ENCODE data around the gene PTCH1. TPM values are rescaled to one million over a fixed set of nuclear protein-coding genes. Genes with fewer than 3 reads are reported as not detected.

Gene PTCH1
- polyA plus RNA-seq, 3 donors, result not detected

DNA sequence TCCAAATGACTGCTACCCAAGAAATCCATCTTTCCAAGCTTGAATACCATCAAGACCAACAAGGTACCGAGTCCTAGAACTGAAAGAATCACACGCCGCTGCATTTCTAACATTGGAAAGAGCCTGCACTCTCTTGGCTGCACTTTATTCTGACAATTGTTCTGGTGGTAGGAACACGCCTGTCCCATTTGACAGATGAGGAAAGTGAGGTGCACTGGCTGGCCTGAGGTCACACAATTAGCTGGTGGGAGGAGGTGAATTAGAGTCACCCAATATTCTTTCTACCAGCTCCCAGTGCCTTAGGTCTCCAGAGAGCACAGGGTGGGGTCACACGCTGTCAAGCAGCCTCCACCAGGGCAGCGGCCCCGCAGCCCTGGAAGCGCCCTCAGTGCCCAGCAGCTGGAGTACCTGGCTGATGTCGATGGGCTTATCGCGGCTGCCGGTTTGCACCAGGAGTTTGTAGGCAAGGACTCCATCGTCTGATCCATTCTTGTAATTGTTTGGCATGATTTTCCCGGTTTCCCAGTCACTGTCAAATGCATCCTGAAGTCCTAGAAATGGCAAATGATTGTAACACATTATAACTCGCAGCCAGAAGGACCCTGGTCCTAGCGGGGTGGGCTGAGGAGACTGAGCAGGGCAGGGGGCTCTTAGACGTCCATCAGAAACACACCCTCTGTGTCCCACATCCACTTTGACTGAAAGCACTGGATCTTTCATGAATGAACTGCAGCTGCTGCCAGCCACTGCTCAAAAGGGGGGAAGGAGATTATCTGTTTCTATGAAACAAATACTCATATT is 55.1 kb downstream of the PTCH1 start:
- H3K4me1 ChIP-seq (ENCODE audit: control insufficient read depth in 1 of 2, insufficient read depth in 2 of 2, low read length in 2 of 2), result peaks cover 6 to 7% of the 10 kb centered on the region in 2 donors
- H3K36me3 ChIP-seq (replicated peaks in 1 of 2; ENCODE audit: control insufficient read depth in 1 of 2, insufficient read depth in 2 of 2, low read length in 2 of 2), result no peaks in the 10 kb centered on the region
- H3K27ac ChIP-seq (ENCODE audit: low read depth in 1 of 2, low read length in 2 of 2), result no peak overlapping the region
- H3K4me3 ChIP-seq (replicated peaks in 1 of 3; ENCODE audit: low read depth in 2 of 3, low read length in 3 of 3), result no peak overlapping the region
- Mint-ChIP-seq H3K27ac (no peak overlapping the region), H3K9me3 (peaks cover 0 to 6% (median 0%) of the 10 kb centered on the region in 7 donors), H3K36me3 (no peaks in the 10 kb centered on the region), H3K4me1 (peaks cover 14% of the 10 kb centered on the region), H3K27me3 (ENCODE audit: low read depth in 3 of 3) (peaks cover 38 to 78% (median 68%) of the 10 kb centered on the region in 3 donors), H3K4me3 (peak overlapping the region in 1 of 2 donors; percentile 12)
- H3K4me2 ChIP-seq (replicated peaks; ENCODE audit: extremely low read depth, low read length, poor library complexity, severe bottlenecking), result no peak overlapping the region
- H4K20me1 ChIP-seq (ENCODE audit: insufficient read depth, low read length), result no peaks in the 10 kb centered on the region
- H2AFZ ChIP-seq (ENCODE audit: insufficient read depth, low read depth, low read length, poor library complexity, severe bottlenecking), result no peak overlapping the region
- no peak for DNase-seq
- TF ChIP-seq, protein P1, sequence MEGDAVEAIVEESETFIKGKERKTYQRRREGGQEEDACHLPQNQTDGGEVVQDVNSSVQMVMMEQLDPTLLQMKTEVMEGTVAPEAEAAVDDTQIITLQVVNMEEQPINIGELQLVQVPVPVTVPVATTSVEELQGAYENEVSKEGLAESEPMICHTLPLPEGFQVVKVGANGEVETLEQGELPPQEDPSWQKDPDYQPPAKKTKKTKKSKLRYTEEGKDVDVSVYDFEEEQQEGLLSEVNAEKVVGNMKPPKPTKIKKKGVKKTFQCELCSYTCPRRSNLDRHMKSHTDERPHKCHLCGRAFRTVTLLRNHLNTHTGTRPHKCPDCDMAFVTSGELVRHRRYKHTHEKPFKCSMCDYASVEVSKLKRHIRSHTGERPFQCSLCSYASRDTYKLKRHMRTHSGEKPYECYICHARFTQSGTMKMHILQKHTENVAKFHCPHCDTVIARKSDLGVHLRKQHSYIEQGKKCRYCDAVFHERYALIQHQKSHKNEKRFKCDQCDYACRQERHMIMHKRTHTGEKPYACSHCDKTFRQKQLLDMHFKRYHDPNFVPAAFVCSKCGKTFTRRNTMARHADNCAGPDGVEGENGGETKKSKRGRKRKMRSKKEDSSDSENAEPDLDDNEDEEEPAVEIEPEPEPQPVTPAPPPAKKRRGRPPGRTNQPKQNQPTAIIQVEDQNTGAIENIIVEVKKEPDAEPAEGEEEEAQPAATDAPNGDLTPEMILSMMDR (IDR thresholded peaks at IDR 0.05), result no peak
- 94% methylated on average over 12 of the region's 17 CpGs for WGBS (ENCODE audit: insufficient coverage)
- intact Hi-C loops (cut with micrococcal nuclease), result no loop called here
- no peaks in the 10 kb centered on the region for H3K9me3 ChIP-seq (replicated peaks in 1 of 2; ENCODE audit: control insufficient read depth in 1 of 2, insufficient read depth in 1 of 2, low read length in 2 of 2)
- H3K27me3 ChIP-seq (ENCODE audit: control insufficient read depth in 2 of 2, insufficient read depth in 2 of 2, low read length in 2 of 2), result peaks cover 14 to 52% of the 10 kb centered on the region in 2 donors
- H3K79me2 ChIP-seq (ENCODE audit: insufficient read depth, low read length), result no peaks in the 10 kb centered on the region
- H3K9ac ChIP-seq (ENCODE audit: insufficient read depth, low read length, poor library complexity, severe bottlenecking), result no peak overlapping the region

GRCh38 chr9:95460518-95461164 is 56.1 kb downstream of the PTCH1 start:
- H3K4me3 Mint-ChIP-seq, result peak overlapping the region in 1 of 2 donors; percentile 12
- H3K27me3 Mint-ChIP-seq (ENCODE audit: low read depth in 3 of 3), result peaks cover 38 to 73% (median 67%) of the 10 kb centered on the region in 3 donors
- 97% methylated on average over 7 of the region's 13 CpGs for WGBS (ENCODE audit: insufficient coverage)
- Histone ChIP-seq H2AFZ (ENCODE audit: insufficient read depth, low read depth, low read length, poor library complexity, severe bottlenecking) (no peak overlapping the region), H3K4me2 (replicated peaks; ENCODE audit: extremely low read depth, low read length, poor library complexity, severe bottlenecking) (no peak overlapping the region), H4K20me1 (ENCODE audit: insufficient read depth, low read length) (no peaks in the 10 kb centered on the region), H3K27ac (ENCODE audit: low read depth in 1 of 2, low read length in 2 of 2) (no peak overlapping the region), H3K9me3 (replicated peaks in 1 of 2; ENCODE audit: control insufficient read depth in 1 of 2, insufficient read depth in 1 of 2, low read length in 2 of 2) (no peaks in the 10 kb centered on the region), H3K36me3 (replicated peaks in 1 of 2; ENCODE audit: control insufficient read depth in 1 of 2, insufficient read depth in 2 of 2, low read length in 2 of 2) (no peaks in the 10 kb centered on the region), H3K27me3 (ENCODE audit: control insufficient read depth in 2 of 2, insufficient read depth in 2 of 2, low read length in 2 of 2) (peaks cover 14 to 51% of the 10 kb centered on the region in 2 donors), H3K9ac (ENCODE audit: insufficient read depth, low read length, poor library complexity, severe bottlenecking) (no peak overlapping the region), H3K79me2 (ENCODE audit: insufficient read depth, low read length) (no peaks in the 10 kb centered on the region), H3K4me1 (ENCODE audit: control insufficient read depth in 1 of 2, insufficient read depth in 2 of 2, low read length in 2 of 2) (peaks cover 6 to 7% of the 10 kb centered on the region in 2 donors), H3K4me3 (replicated peaks in 1 of 3; ENCODE audit: low read depth in 2 of 3, low read length in 3 of 3) (no peak overlapping the region)
- no peak overlapping the region for H3K27ac Mint-ChIP-seq
- TF ChIP-seq, protein P1 (IDR thresholded peaks at IDR 0.05), result no peak
- no peak for DNase-seq
- no peaks in the 10 kb centered on the region for H3K36me3 Mint-ChIP-seq
- intact Hi-C loops (cut with micrococcal nuclease), result no loop called here
- H3K9me3 Mint-ChIP-seq, result peaks cover 0 to 6% (median 0%) of the 10 kb centered on the region in 7 donors
- peaks cover 14% of the 10 kb centered on the region for H3K4me1 Mint-ChIP-seq

Measured in CD14-positive monocyte (primary cell).